Retina (tissue), 1 donor: Measurements from ENCODE around the gene OR2T5.
"Not testable (repeated sequence)": the region's sequence is repeated elsewhere in the genome, so short reads cannot be mapped to it uniquely, and the experiment has no call there.

Experiments used
- DNase-seq: peaks from one replicate; pipeline ENCODE4 v3.0.0-alpha.2; 2016

The OR2T5 gene, protein sequence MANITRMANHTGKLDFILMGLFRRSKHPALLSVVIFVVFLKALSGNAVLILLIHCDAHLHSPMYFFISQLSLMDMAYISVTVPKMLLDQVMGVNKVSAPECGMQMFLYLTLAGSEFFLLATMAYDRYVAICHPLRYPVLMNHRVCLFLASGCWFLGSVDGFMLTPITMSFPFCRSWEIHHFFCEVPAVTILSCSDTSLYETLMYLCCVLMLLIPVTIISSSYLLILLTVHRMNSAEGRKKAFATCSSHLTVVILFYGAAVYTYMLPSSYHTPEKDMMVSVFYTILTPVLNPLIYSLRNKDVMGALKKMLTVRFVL

DNA sequence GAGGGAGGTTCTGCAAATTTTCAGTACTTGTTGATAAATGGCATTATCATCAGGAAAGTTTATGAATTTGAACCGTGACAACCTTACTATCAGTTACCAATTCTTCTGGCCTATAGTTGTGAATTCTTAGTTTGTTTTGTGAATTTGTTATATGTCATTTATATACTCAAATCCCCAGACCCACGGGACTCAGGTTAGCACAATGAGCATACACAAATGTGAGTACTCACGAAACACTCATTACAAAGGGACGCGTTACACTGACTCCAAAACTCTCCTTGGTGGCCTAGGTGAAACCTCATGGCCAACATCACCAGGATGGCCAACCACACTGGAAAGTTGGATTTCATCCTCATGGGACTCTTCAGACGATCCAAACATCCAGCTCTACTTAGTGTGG lies at the start of gene OR2T5:
TSS of gene OR2T5 (plus strand) at position 301 of the 400 bp plus-strand sequence. CDS start at position 301, 0 bp downstream.
- not testable (repeated sequence) for DNase-seq

DNA sequence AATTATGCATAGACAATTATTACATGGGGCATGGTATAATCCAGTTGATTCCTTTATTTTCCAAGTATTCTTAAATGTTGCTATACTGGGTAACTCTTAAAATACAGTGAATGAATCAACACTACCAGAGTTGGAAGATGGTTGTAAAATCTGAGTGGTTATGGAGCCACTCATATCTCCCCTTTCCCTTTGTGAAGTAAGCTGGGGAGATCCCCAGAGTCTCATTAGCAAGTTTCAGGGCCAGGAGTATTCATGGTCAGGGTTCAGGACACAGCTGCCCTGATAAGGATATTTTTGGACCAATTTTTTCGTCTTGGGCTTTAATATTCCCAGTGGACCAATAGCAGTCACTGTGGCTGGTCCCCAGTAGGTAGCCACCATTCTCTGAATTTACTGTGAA lies 49.7 kb upstream of the OR2T5 start:
- not testable (repeated sequence) for DNase-seq

DNA sequence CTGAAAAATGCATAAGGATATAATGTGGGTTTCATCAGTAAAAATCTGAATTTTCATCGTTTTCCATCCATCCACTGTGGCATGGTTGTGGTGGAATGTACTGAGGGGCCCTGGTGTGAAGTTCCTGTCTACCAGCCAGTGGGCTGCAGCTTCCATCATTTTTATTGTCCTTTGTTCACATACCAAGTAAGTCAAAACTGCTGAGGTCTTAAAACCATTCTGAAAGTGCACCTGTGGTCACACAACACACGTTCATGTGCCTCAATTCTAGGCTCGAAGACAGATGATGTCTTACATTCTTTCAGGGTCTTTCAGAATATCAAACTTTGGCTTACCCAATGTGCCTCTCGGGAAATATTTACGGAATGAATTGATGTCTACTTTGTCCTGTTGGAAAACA lies 49.1 kb upstream of the OR2T5 start:
- not testable (repeated sequence) for DNase-seq

DNA sequence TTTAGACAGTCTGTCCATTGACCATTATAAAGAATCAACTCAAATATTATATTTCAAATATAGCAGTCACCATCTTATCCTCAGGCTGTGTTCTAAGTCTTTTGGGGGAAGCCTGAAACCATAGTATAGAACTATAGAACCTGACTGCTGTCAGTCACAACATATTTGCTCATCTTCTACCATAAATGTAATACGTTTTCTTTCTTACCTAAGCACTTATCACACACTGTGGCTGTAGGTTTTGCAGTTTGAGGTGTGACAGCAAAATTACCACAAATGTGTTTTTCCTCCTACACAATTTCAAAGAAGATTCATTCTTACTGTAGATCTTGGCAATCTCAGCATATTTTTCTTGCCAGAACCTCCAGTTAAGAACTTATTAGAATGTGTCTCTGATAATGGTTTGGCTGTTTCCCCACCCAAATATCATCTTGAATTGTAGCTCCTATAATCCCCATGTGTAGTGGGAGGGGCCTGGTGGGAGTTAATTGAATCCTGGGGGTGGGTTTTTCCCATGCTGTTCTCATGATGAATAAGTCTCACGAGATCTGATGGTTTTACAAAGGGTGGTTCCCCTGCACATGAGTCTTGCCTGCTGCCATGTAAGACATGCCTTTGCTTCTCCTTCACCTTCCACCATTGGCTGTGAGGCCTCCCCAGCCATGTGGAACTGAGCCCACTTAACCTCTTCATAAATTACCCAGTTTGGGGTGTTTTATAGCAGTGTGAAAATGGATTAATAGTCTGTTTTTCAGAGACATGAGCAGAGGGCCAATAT lies 45.7 kb upstream of the OR2T5 start:
- not testable (repeated sequence) for DNase-seq

DNA sequence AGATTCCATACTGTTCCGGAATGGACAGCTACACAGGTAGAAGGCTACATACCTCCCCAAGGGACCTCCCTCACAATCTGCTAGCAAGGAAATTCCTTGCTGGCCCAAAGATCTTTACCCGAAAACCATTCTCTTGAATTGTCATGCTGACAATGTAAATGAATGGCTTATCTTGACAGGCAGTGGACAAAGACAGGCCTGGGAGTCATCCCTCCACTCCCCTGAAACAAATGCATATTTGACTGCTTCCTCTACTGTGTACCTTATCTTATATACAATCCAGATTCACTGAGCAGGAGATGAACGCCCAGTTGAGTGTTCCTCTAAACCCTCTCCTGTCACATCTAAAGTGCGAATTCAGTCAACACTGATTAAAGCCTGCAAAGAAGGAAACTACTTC lies 43.8 kb upstream of the OR2T5 start:
- not testable (repeated sequence) for DNase-seq

DNA sequence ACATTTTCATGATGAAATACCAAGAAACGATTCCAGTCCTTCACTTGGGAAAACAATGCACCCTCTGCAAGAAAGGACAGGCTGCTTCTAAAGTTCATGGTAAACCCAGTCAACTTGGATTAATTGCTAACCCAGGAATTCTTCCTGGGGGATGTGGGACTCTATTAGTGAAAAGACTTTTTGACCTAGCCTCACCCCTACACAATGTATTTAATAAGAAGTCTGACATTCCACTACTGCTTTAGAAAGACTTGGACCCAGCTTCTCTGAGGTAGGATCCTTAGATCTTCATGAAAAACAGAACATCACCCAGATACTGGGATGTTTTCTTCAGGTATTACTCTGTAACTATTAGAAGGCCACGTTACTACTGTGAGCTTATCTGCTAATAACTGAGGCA lies 43.0 kb upstream of the OR2T5 start, which contains the start of gene OR2T2:
TSS of gene OR2T2 (plus strand) at position 239 of the 400 bp plus-strand sequence. CDS start 7,161 bp downstream, outside the sequence.
- DNase-seq: not testable (repeated sequence)

DNA sequence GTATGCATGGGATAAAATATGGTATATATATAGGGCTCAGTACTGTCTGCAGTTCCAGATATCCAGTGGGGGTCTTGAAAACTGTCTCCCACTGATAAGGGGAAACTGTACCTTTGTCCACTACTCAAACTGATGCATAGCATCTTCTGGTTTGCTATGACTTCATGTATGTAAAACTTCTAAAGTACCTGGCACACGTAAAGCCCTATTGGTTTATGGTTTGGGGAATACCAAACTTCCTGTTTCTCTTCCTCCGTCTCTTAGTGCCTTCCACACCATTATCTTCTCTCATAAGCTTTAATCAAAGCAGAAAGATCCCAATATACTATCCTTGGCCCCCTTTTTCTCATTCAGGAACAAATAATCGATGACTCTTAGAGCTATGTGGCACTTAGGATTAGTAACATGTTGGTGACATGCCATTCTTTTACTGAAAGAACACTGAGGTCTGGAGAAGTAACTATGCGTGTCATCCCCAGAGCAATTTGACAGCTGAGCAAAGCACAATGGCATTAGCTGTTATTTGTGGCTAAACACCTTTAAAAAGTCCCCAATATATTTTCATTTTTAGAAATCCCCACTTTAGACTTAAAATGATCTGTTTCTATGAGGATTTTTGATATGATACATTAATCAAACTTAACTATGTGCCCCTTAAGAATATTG lies 39.8 kb upstream of the OR2T5 start:
- not testable (repeated sequence) for DNase-seq

DNA sequence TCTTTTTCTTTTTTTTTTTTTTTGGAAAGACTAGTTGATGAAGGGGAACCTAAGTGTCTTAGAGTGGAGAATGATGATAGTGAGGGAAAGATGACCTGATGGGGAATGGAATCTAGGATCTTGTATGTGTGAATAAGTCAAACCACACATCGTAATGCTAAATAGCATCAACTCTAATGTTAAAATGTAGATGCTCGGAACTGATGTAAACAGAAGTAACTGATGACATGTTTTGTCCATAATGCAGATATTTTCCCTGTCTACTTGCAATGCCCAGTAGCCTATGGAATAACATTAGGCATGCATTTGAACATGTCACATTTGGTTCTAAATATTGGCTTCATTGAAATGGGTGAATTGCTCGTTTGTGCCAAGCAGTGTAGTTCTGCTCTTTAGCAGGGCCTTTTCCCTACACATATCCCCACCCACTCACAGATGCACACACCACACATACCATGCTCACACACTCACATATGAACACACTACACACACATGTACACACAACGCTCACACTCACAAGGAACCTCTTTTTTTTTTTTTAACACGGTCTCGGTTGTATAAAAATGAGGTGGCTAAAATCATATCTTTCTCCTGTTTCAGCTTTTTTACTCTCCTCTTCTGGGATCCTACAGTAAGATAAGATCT lies 38.4 kb upstream of the OR2T5 start:
- DNase-seq: not testable (repeated sequence)

DNA sequence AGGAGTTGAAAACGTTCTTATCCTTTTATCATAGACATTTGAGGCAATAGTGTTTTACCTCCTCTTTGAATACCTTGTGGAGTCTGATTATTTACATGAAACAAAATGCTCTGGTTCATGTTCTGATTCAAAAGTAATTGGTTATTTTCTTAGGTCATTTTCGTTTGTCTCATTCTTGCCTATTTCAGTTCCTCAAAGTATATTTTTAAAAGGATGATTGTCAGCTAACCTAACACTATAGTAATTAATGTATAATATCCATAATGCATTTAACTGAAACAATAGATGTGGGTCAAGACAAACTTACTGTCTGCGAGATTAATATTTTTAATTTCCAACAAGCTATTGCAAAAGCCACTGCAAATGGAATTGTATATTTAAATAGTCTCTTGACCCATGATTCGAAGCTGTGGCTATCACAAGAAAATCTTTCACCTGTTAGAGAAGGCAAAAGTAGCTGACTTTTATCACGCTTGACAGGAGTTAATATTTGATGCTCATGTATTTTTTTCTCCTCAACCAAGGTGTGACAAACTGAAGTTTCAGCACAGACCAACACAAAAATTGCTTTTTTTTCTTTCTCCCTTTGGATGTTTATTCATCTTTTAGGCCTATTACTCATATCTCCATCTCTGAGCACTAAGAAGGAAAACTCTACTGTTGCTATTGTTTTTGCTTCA lies 37.8 kb upstream of the OR2T5 start:
- not testable (repeated sequence) for DNase-seq

DNA sequence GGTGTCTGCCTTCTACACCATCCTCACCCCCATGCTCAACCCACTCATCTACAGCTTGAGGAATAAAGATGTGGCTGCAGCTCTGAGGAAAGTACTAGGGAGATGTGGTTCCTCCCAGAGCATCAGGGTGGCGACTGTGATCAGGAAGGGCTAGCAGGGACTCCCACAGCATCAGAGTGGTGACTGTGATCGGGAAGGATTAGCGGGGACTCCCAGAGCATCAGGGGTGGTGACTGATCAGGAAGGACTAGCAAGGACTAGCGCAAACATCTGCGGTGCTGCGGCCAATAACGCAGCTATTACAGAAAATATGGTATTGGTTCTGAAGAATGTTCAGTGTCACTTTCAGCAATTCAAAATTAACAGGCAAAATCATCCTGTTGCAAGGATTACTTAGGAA lies 34.8 kb upstream of the OR2T5 start:
- not testable (repeated sequence) for DNase-seq

DNA sequence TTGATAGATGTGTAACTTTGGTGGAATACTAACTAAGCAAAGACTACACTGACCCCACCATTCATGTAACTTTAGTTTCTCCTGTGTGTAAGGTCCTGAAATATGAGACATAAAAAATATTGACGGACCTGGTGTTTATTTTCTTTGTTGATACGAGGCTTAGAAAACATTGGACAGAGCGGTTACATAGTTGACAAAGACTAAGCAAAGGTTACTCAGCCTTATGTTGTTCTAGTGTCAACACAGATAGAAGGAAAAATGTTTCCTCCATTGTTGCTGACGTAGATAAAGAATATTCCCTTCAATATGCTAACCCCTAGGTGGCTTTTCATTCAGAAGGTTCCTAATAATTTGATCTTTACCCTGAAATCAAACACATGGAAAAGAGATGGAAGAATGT lies 33.3 kb upstream of the OR2T5 start:
- not testable (repeated sequence) for DNase-seq

DNA sequence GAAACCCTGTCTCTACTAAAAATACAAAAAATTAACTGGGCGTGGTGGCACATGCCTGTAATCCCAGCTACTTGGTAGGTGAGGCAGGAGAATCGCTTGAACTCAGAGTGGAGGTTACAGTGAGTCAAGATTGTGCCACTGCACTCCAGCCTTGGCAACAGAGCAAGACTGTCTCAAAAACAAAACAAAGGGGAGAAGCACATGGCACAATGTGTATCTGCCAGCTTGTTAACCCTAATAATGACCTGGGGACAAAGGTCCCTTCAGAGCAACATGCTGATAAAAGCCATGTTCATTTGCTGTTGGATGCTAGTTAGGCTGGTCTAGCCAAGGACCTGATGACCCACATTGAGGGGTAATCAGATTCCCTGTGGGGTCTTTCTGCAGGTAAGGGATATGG lies 31.8 kb upstream of the OR2T5 start:
- DNase-seq: not testable (repeated sequence)

DNA sequence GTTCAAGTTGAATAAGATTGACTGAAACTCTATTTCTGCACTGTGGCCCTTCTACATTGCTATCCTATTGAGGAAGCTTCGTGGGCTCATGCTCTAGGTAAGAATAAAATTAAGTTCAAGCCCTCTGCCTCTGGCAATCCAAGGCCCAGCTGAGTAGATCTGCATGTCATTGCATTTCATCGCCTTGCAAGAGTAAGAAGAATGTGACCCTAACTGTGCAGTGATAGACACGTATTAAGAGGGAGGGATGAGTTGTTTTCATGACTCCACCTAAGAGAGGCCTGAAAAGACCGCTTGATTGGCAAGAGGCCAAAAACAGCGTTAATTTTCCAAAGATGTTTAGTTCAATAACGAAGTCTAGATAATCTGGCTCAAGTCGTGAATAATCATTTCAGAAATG lies 29.3 kb upstream of the OR2T5 start:
- not testable (repeated sequence) for DNase-seq

DNA sequence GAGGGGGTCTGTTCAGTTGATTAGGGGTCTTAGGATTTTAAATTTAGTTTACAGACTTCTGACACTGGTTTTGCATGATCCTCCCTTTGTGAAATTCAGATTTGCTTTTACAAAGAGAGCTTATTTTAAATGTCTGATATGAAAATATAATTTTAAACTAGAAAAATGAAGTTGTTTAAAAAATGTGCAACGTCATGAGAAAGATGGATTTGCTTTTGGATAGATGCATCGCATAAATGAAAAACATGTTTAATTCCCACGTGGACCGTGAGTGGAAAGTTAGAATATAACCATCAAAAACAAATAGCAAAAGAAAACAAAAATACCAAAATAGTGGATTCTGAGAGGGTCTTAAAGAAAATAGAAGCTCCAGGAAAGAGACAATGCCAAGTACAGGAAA lies 17.2 kb upstream of the OR2T5 start:
- no peak for DNase-seq

DNA sequence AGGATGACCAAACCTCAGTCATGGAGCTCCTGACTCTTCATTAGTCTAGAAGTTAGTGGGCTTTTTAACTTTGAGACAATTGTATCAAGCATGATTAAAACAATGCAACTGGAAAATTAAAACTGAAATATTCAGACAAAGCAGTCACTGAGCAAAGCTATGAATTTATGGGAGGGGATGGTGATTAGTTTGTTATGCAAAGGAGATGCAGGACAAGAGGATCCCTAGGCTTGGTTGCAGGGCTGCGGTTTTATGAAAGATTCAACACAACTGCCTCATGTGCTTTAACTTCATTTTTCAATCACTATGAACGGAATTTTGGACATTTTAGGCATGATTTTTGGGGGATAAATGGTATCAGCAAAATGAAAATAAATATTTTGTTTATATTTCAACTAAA lies 16.3 kb upstream of the OR2T5 start:
- DNase-seq: not testable (repeated sequence)

DNA sequence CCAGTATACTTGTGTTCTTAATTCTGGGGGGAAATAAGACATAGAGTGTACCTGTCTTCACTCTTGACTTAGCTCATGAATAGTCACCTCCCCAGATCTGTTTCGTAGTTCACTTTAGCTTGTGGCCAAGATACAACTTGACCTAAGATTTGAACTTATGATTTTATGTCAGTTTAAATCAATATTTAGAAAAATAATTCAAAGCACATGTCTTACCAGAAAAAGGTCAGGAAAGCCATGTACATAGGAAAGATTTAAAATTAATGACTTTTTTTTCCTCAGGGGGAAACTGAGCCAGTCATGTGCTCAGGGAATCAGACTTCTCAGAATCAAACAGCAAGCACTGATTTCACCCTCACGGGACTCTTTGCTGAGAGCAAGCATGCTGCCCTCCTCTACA lies 15.3 kb upstream of the OR2T5 start, which contains the start of gene OR2T3:
TSS of gene OR2T3 (plus strand) at position 301 of the 400 bp plus-strand sequence. CDS start at position 301, 0 bp downstream.
- DNase-seq: not testable (repeated sequence)

DNA sequence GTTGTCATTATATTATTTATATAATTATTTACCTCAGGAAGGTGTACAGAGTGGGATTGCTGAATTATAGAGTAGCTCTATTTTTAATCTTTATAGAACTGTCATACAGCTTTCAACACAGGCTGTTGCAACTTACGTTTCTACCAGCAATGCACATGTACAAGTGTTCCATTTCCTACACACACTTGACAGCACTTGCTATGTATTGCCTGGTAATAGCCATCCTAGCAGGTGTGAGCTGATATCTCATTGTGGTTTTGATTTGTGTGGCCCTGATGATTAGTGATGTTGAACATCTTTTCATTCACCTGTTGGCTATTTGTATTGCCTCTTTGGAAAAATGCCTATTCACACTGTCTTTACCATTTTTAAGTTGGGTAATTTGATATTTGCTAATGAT lies 12.7 kb upstream of the OR2T5 start:
- DNase-seq: not testable (repeated sequence)

DNA sequence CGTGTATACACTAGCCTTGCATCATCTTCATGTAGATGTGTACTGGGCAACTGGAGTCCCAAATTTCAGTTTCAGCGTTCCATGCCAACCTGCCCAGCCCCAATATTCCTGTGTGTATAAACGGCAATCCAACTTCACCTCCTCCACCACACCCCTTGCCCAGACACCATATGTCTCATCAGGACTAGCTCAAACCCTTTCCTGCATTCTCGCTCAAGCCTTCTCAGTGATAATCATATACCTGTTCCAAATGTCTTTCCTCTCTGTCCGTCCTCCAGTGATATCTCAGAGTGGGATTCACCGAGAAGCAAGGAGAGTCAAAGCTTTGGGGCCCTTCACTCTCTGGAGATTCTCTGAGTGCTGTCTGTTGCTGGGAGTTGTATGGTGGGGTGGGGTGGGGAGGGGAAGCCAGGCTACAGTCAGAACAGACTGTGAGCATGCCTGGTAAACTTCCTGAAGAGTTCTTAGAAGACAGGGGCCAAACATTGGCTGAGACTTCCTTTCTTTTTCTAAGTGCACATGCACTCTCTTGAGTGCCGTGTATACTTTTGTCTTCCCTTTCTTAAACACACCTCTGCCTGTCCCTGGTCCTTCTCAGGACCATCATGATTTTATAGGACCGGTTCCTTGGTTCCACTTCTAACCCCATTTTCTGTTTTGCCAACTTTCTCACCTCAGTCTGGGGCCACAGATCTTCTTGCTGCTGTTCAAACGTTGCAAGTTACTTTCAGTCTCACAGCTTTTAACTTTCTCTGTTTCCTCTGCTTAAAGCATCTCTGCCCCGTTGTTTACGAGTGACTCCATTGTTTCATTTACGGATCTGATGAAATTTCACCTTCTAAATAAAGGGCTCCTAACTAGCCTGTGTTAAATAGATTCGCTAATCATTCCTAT lies 6.5 kb upstream of the OR2T5 start:
- not testable (repeated sequence) for DNase-seq

DNA sequence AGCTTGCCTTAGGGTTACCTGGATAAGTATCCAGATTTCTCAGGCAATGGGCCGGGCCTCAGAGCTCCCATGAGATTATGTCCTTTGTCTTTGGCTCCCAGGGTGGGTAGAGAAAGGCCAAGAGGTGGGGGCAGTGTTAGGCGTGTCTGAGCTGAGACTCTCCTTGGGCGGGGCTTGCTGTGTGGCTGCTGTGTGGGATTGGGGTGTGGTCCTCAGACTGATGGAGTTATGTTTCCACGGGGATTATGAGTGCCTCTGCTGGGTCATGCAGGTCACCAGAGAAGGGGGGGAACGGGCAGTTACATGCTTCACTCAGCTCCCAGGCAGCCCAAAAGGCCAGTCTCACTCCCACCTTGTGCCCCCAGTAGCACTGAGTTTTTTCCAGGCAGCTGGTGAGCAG lies 8.3 kb downstream of the OR2T5 start:
- not testable (repeated sequence) for DNase-seq

DNA sequence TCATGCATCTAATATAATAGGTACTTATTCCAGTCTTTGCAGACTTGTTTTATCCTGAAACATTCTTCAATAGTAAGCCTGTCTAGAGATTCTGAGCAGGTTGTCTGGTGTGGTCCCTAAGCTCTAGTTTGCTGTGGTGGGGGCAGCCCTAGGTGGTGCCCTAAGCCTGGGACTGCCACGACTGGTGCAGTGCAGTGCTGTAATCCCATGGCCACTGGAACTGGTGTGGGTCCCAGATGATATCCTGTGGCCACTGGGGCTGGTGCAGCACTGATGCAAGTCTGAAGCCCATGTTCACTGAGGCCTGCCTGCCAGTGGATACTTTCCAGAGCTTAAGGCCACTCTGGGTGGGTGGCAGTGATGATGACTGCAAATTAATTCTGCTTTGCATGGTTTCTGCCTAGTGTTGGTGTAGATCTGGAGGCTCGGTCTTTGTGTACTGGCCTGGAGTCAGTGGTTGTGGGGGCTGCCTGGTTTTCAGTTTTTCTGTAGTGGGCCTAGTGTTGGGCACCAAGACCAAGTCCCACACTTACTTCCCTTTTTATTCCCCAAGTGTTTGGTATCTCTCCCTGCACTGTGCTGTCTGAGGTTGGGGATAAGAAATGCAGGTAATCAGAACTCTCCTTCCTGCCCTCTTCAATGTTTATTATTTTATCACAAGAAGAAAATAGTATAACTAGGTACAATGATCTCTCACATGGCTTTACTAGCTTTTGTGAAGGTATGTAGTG lies 12.1 kb downstream of the OR2T5 start:
- DNase-seq: not testable (repeated sequence)
